Neural progenitor cell (in vitro differentiated cells): ENCODE results near the gene GFPT1. TPM values are rescaled to one million over a fixed set of nuclear protein-coding genes. Genes with fewer than 3 reads are reported as not detected.
A peak's percentile ranks its signal among the peaks of the same experiment; 100 is the strongest.

Experiments used
- DNase-seq: peaks from one replicate; pipeline ENCODE4 v3.0.0-alpha.2; 2016; ENCODE audit warnings: low spot score
- H2AFZ ChIP-seq: fragments of 200-600 bp; sonication (generic); replicated peaks from 2 replicates; pipeline ENCODE4 v1.6.1; 2016; ENCODE audit warnings: antibody characterized with exemption
- H3F3A ChIP-seq: fragments of 200-600 bp; sonication (generic); 2 replicates; pipeline ENCODE4 v1.6.1; 2016; ENCODE audit warnings: antibody characterized with exemption, low read depth
- H3K27ac ChIP-seq: fragments of 200-600 bp; sonication (generic); 2 replicates; pipeline ENCODE4 v1.5.1; 2016; ENCODE audit warnings: mild to moderate bottlenecking
- H3K27me3 ChIP-seq: fragments of 200-600 bp; sonication (generic); 2 replicates; pipeline ENCODE4 v1.6.1; 2016; ENCODE audit warnings: mild to moderate bottlenecking, moderate library complexity
- H3K36me3 ChIP-seq: fragments of 200-600 bp; sonication (generic); 2 replicates; pipeline ENCODE4 v1.5.1; 2016
- H3K4me1 ChIP-seq: fragments of 200-600 bp; sonication (generic); 2 replicates; pipeline ENCODE4 v1.6.1; 2016; ENCODE audit warnings: mixed run types
- H3K4me2 ChIP-seq: fragments of 200-600 bp; sonication (generic); 2 replicates; pipeline ENCODE4 v1.6.1; 2016
- H3K4me3 ChIP-seq: fragments of 200-600 bp; sonication (generic); 2 replicates; pipeline ENCODE4 v1.5.1; 2016
- H3K79me2 ChIP-seq: fragments of 200-600 bp; sonication (generic); 2 replicates; pipeline ENCODE4 v1.6.1; 2016; ENCODE audit warnings: low read depth
- H3K9ac ChIP-seq: fragments of 200-600 bp; sonication (generic); 2 replicates; pipeline ENCODE4 v1.6.1; 2016
- H3K9me3 ChIP-seq: fragments of 200-600 bp; sonication (generic); 2 replicates; pipeline ENCODE4 v1.5.1; 2016; ENCODE audit warnings: low read depth
- H4K20me1 ChIP-seq: fragments of 200-600 bp; sonication (generic); 2 replicates; pipeline ENCODE4 v1.6.1; 2016; ENCODE audit warnings: low read depth
- H3K27ac Mint-ChIP-seq: 3 replicates; pipeline ENCODE4 v1.8.0; 2021; ENCODE audit warnings: mixed read lengths
- H3K27me3 Mint-ChIP-seq: 2 replicates; pipeline ENCODE4 v1.8.0; 2022; ENCODE audit warnings: low read depth, mild to moderate bottlenecking, inconsistent platforms, moderate library complexity, mixed read lengths; ENCODE audit not compliant: insufficient read depth
- H3K36me3 Mint-ChIP-seq: 3 replicates; pipeline ENCODE4 v1.8.0; 2021; ENCODE audit warnings: mixed read lengths
- H3K4me1 Mint-ChIP-seq: 3 replicates; pipeline ENCODE4 v1.8.0; 2021; ENCODE audit warnings: mixed read lengths
- H3K4me3 Mint-ChIP-seq: 3 replicates; pipeline ENCODE4 v1.8.0; 2021; ENCODE audit warnings: mild to moderate bottlenecking, moderate library complexity, mixed read lengths
- H3K9me3 Mint-ChIP-seq: 3 replicates; pipeline ENCODE4 v1.8.0; 2020; ENCODE audit warnings: mixed read lengths
- CTCF ChIP-seq: fragments of 200-600 bp; sonication (generic); IDR thresholded peaks from 2 replicates; pipeline ENCODE4 v1.5.1; 2017; ENCODE audit warnings: antibody characterized with exemption, mild to moderate bottlenecking
- EZH2 ChIP-seq: fragments of 200-600 bp; sonication (generic); IDR thresholded peaks from 2 replicates; pipeline ENCODE4 v1.6.1; 2017; ENCODE audit warnings: antibody characterized with exemption, mild to moderate bottlenecking, moderate library complexity
- EZH2phosphoT487 ChIP-seq: fragments of 200-600 bp; sonication (generic); IDR thresholded peaks from 2 replicates; pipeline ENCODE4 v1.6.1; 2017; ENCODE audit warnings: antibody characterized with exemption
- total RNA-seq: library from RNA; depleted of rRNA; stranded (reverse); fragments of >200 nt; gene quantifications from 2 replicates; pipeline ENCODE4 v1.2.3, GENCODE V29; 2015; ENCODE audit warnings: low replicate concordance

The GFPT1 gene
- total RNA-seq, 1 donor from 2014 or later = 54.3 TPM

- TF ChIP-seq EZH2phosphoT487 (no peak), CTCF (no peak), EZH2 (no peak)
- Histone ChIP-seq H3F3A (peaks cover 5% of the 10 kb centered on the region), H4K20me1 (no peaks in the 10 kb centered on the region), H3K9me3 (no peaks in the 10 kb centered on the region), H3K9ac (no peak overlapping the region), H3K4me2 (peak overlapping the region; percentile 90), H3K36me3 (no peaks in the 10 kb centered on the region), H3K4me3 (peak overlapping the region; percentile 83), H3K79me2 (peaks cover 63% of the 10 kb centered on the region), H3K4me1 (peaks cover 20% of the 10 kb centered on the region), H2AFZ (no peak overlapping the region), H3K27ac (no peak overlapping the region), H3K27me3 (no peaks in the 10 kb centered on the region)
- Mint-ChIP-seq H3K9me3 (no peaks in the 10 kb centered on the region), H3K4me1 (peaks cover 26% of the 10 kb centered on the region), H3K4me3 (peak overlapping the region; percentile 91), H3K27ac (no peak overlapping the region), H3K36me3 (peaks cover 14% of the 10 kb centered on the region), H3K27me3 (peaks cover 4% of the 10 kb centered on the region)
- no peak for DNase-seq
Observed at GRCh38 chr2:69385443-69386151, 1.4 kb downstream of the GFPT1 start.

GRCh38 chr2:69384618-69385081 is 2.4 kb downstream of the GFPT1 start:
- Mint-ChIP-seq H3K4me1 (peaks cover 26% of the 10 kb centered on the region), H3K27ac (no peak overlapping the region), H3K9me3 (no peaks in the 10 kb centered on the region), H3K27me3 (peaks cover 4% of the 10 kb centered on the region), H3K36me3 (peaks cover 16% of the 10 kb centered on the region), H3K4me3 (no peak overlapping the region)
- H2AFZ ChIP-seq = no peak overlapping the region
- H3K4me2 ChIP-seq = no peak overlapping the region
- no peaks in the 10 kb centered on the region for H3K36me3 ChIP-seq
- no peak overlapping the region for H3K4me3 ChIP-seq
- no peak for TF ChIP-seq EZH2phosphoT487
- TF ChIP-seq CTCF = no peak
- TF ChIP-seq EZH2 = no peak
- no peaks in the 10 kb centered on the region for H3K27me3 ChIP-seq
- peaks cover 5% of the 10 kb centered on the region for H3F3A ChIP-seq
- no peak for DNase-seq
- H4K20me1 ChIP-seq = no peaks in the 10 kb centered on the region
- H3K9me3 ChIP-seq = no peaks in the 10 kb centered on the region
- peaks cover 73% of the 10 kb centered on the region for H3K79me2 ChIP-seq
- H3K27ac ChIP-seq = no peak overlapping the region
- peaks cover 19% of the 10 kb centered on the region for H3K4me1 ChIP-seq
- H3K9ac ChIP-seq = no peak overlapping the region

- Mint-ChIP-seq H3K36me3 (peaks cover 18% of the 10 kb centered on the region), H3K27ac (no peak overlapping the region), H3K9me3 (no peaks in the 10 kb centered on the region), H3K27me3 (peaks cover 4% of the 10 kb centered on the region), H3K4me1 (peaks cover 22% of the 10 kb centered on the region), H3K4me3 (no peak overlapping the region)
- no peaks in the 10 kb centered on the region for H3F3A ChIP-seq
- no peaks in the 10 kb centered on the region for H3K36me3 ChIP-seq
- no peak overlapping the region for H3K4me3 ChIP-seq
- no peak overlapping the region for H3K9ac ChIP-seq
- H3K4me2 ChIP-seq = no peak overlapping the region
- TF ChIP-seq EZH2 (no peak), CTCF (no peak), EZH2phosphoT487 (no peak)
- no peaks in the 10 kb centered on the region for H4K20me1 ChIP-seq
- no peaks in the 10 kb centered on the region for H3K27me3 ChIP-seq
- DNase-seq = no peak
- H2AFZ ChIP-seq = no peak overlapping the region
- H3K9me3 ChIP-seq = no peaks in the 10 kb centered on the region
- H3K27ac ChIP-seq = no peak overlapping the region
- peaks cover 9% of the 10 kb centered on the region for H3K4me1 ChIP-seq
- H3K79me2 ChIP-seq = peaks cover 86% of the 10 kb centered on the region
Observed at GRCh38 chr2:69383176-69383812, 3.7 kb downstream of the GFPT1 start.
